GM12891 (cell line): ENCODE data around the gene FPGS.

Experiments
- PAX5 ChIP-seq: IDR thresholded peaks from 2 replicates; pipeline ENCODE4 v1.6.1; 2011; ENCODE audit warnings: low read length, moderate library complexity, mild to moderate bottlenecking; ENCODE audit not compliant: insufficient read depth, severe bottlenecking
- POLR2A ChIP-seq: IDR thresholded peaks from 2 replicates; pipeline ENCODE4 v1.6.1; 2011; ENCODE audit warnings: low read depth, low read length, control low read depth
- POLR2AphosphoS5 ChIP-seq: IDR thresholded peaks from 2 replicates; pipeline ENCODE4 v1.6.1; 2011; ENCODE audit warnings: low read depth, low read length, control low read depth
- SPI1 ChIP-seq: IDR thresholded peaks from 2 replicates; pipeline ENCODE4 v1.6.1; 2011; ENCODE audit warnings: low read depth, low read length, control low read depth
- TAF1 ChIP-seq: IDR thresholded peaks from 2 replicates; pipeline ENCODE4 v1.6.1; 2011; ENCODE audit warnings: low read depth, low read length, control low read depth

DNA sequence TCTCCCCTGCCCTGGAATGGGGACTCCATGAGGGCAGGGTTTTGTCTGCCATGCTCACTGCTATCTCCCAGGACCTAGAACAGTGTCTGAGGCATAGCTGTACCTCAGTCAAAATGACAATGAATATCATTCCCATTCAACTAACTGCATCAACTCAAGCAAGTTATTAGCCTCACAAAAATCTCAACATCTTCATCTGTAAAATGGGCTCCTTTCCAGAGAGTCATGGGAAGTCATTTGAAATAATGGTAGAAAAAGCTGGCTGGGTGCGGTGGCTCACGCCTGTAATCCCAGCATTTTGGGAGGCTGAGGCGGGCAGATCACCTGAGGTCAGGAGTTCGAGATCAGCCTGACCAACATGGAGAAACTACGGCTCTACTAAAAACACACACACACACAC lies 33.6 kb upstream of the FPGS start:
- TF ChIP-seq PAX5 (no peak), POLR2A (no peak), POLR2AphosphoS5 (no peak), TAF1 (no peak), SPI1 (no peak)
